ENCODE results near the gene ASB4.

DNA sequence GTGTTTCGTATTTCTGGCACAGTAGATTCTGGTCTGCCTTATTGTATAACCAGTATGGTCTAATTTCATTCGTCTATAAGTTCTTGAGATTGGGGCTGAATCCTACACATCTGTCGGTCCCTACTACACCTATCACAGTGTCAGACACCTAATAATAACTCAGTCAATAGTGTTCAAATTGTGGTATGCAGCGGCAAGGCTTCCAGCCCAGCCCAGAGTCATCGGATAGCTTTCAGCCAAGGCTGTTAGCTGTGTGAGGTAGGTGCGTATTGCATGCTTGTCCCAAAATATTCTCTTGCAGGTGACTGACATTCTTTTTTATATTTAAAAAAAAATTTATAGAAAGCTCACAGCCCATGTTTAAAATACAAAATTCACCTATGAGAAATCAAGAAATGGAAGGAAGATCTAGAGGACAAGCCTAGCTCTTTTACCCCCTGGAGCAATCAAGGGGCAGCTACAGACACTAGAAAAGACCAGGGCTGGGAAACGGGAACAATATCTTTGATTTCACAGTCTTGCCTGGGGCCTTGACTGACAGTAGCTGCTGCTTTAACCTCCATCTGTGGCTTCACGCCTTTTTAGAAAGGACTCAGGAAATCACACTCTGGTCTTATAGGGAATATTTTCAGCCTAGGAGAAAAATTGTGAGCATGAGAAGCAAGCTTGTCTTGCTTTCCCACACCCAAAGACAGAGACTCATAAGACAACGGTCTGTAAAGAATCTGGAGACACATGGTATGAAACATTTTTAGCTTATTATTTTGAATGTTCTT, 9.5 kb upstream of the ASB4 start:
- TF ChIP-seq POLR2A (IDR thresholded peaks at IDR 0.05; ENCODE audit: low read length) (no peak), GATA1 (IDR thresholded peaks at IDR 0.05; ENCODE audit: low read depth, low read length) (no peak)
